ENCODE measurements around the gene C3orf22.

- no peak for TF ChIP-seq POLR2AphosphoS5 (IDR thresholded peaks at IDR 0.05; ENCODE audit: low read depth, low read length)
- no peak for TF ChIP-seq POLR2A (IDR thresholded peaks at IDR 0.05; ENCODE audit: low read depth, low read length)
- TF ChIP-seq TAF1 (IDR thresholded peaks at IDR 0.05; ENCODE audit: low read depth, low read length), result no peak
- no peak for TF ChIP-seq PAX5 (IDR thresholded peaks at IDR 0.05; ENCODE audit: insufficient read depth, low read length, severe bottlenecking)
These were observed 14.9 kb upstream of the C3orf22 start for GRCh38 chr3:126573492-126574117.
